ENCODE data around the gene PSMG4.

Gene PSMG4

GRCh38 chr6:3277851-3278416, 19.2 kb downstream of the PSMG4 start:
- no peak for DNase-seq

DNA sequence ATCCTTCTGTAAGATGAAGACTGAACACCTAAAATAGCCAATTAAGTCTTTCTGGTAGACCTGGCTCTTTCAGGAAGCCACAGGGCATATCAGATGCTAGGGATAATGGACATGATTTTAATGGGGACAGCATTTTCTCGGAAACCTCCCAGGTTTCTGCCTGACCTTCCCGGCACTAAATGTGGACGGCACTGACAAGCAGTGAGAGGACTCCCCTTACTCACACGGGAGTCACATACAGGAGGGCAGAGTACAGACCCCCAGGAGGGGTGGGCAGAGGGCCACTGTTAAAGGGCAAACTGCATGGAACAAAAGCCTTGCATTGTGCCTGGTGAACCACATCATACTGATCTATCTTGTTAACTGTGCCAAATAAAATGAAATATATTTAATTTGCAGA, 19.9 kb downstream of the PSMG4 start:
- no peak for DNase-seq

GRCh38 chr6:3280091-3280490, 21.3 kb downstream of the PSMG4 start:
- no peak for DNase-seq

- DNase-seq: no peak
These were observed 22.2 kb downstream of the PSMG4 start for GRCh38 chr6:3280866-3281465.

DNA sequence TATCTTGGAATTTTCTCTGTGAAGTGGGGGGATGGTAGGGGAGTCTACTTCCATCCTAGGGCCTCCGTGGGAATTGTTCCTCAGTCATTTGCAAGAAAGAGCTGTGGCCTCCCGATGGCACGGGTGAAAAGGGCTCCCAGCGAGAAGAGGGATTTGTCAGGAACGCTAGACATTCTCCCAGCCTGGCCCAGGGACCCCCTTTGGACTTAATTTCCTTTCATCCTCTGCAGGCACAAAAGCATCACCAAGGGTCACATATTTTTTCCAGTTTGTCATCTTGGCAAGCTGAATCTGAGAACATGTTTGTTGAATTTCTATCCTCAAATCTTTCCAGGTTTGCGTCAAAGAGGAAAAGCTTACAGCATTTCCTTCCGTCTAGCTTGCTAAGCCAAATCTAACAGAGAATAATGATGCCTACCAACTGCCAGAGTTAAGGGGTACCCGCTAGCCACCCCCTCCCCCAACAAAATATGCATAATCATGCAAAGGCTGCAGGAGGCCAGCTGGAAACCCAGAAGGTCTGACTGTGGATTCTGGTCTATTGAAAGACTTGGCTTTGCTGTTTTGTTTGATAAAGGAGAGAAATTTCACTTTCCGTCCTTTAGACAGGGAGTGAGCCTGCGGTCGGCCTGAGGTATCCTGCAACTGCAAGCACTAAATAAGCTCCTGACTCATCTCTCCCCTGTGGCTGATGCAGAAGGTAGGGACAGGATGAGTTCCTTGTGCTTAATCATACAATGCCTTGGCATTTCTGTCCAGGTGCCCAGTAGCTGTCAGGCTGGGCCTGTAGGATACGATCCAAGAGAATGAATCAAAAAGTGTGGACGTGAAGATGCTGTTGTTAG, 23.1 kb downstream of the PSMG4 start:
- DNase-seq: no peak

- no peak for DNase-seq
These were observed 23.9 kb downstream of the PSMG4 start for GRCh38 chr6:3282476-3283236.

GRCh38 chr6:3283241-3283640, 24.5 kb downstream of the PSMG4 start:
- no peak for DNase-seq

GRCh38 chr6:3283641-3284435, 25.1 kb downstream of the PSMG4 start:
- no peak for DNase-seq

DNA sequence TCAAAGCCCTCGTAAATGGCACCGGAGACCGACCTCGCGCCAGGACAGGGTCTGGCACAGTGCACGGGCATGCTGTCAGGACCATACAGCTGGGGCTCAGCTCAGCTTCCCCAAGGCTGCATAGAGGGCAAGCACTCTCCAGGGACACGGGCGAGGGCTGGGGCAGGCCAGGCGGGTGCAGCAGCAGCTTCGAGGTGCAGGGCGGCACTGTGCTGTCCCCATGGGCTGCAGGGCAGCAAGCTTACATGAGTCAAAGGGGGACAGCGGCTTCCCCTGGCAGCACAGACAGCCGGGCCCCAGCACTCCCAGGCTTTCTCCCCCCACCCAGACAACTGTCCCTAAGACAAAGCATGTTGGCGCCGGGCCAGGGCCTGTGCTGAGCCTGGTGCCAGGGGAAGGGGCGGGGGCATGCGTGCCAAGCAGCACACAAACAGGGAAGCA, 25.7 kb downstream of the PSMG4 start:
- no peak for DNase-seq

GRCh38 chr6:3285049-3285639, 26.4 kb downstream of the PSMG4 start:
- no peak for DNase-seq

- DNase-seq: no peak
These were observed 27.0 kb downstream of the PSMG4 start for GRCh38 chr6:3285732-3286131.

GRCh38 chr6:3286641-3287171, 28.0 kb downstream of the PSMG4 start:
- no peak for DNase-seq

DNA sequence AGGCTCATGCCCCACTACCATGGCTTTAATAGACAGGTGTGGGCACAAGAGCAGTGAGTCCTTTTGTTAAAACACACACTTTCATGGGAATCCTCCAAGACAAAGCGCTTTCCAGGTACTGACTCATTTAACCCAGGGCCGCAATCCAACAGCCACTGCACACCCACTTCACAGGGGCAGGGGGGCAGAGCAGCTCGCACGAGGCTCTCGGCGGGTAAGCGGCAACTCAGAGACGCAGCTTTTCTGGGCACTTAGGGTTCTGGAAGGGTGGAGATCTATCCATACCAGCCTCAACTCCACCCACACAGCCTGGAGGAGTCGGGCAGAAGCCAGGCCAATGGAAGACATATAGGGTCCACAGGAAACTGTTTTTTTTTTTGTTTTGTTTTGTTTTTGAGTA, 28.6 kb downstream of the PSMG4 start:
- DNase-seq: no peak

GRCh38 chr6:3287976-3288707, 29.4 kb downstream of the PSMG4 start:
- DNase-seq: no peak

- no peak for DNase-seq
These were observed 30.2 kb downstream of the PSMG4 start for GRCh38 chr6:3288711-3289663.

GRCh38 chr6:3289664-3290055, 30.9 kb downstream of the PSMG4 start:
- no peak for DNase-seq

GRCh38 chr6:3290149-3290930, 31.6 kb downstream of the PSMG4 start:
- no peak for DNase-seq

DNA sequence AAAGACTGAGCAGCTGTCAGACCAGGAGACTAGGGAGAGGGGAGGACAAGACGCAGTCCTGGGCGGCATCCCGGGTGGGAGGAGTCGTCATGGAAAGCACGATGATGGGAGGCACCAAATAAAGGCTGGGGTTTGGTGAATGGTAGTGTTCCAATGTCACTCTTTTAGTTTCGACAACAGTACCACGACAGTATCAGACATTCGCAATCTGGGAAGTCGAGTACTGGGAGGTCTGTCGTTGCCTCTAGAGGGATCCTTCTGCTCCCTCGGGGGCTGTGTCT, 32.1 kb downstream of the PSMG4 start:
- no peak for DNase-seq

GRCh38 chr6:3291346-3291745, 32.6 kb downstream of the PSMG4 start:
- no peak for DNase-seq
